ENCODE measurements around the gene SIGLEC1. TPM values are rescaled to one million over a fixed set of nuclear protein-coding genes. Genes with fewer than 3 reads are reported as not detected.

Gene SIGLEC1
- total RNA-seq, 4 donors from 2014 or later, result 0.61 to 3.0 (median 2.6) TPM

GRCh38 chr20:3758566-3758965 is 46.2 kb upstream of the SIGLEC1 start:
- no peaks in the 10 kb centered on the region for H3K9me3 ChIP-seq
- no peak for DNase-seq
- intact Hi-C loops (cut with DNase I; ENCODE audit: low total_unique reads), result no loop called here

GRCh38 chr20:3757268-3757667 is 44.9 kb upstream of the SIGLEC1 start:
- Histone ChIP-seq H3K4me1 (no peaks in the 10 kb centered on the region), H3K27ac (peak overlapping the region; percentile 37 to 65 (median 50)), H3K27me3 (no peaks in the 10 kb centered on the region), H3K9me3 (no peaks in the 10 kb centered on the region), H3K4me3 (no peak overlapping the region), H3K36me3 (no peaks in the 10 kb centered on the region)
- intact Hi-C loops (cut with DNase I; ENCODE audit: low total_unique reads) (no loop called here), in situ Hi-C loops (cut with MboI; ENCODE audit: low sequenced_read_pairs in 4 of 4) (loop anchor here in 1 of 4 donors (25.0 kb wide), 1 partner anchor 330 kb away; no protein-coding TSS in a partner anchor)
- TF ChIP-seq CTCF (IDR thresholded peaks at IDR 0.05 in 4 of 5, conservative IDR thresholded peaks at IDR 0.05 in 1 of 5), result no peak
- no peak for TF ChIP-seq POLR2A (IDR thresholded peaks at IDR 0.05)
- DNase-seq (no peak), ATAC-seq (peak; percentile 16 to 51)

More at GRCh38 chr20:3758566-3758965, 46.2 kb upstream of the SIGLEC1 start:
- H3K4me3 ChIP-seq, result no peak overlapping the region
- no peak for TF ChIP-seq POLR2A (IDR thresholded peaks at IDR 0.05)
- no peak for TF ChIP-seq CTCF (IDR thresholded peaks at IDR 0.05 in 4 of 5, conservative IDR thresholded peaks at IDR 0.05 in 1 of 5)
- H3K36me3 ChIP-seq, result no peaks in the 10 kb centered on the region
- no peaks in the 10 kb centered on the region for H3K4me1 ChIP-seq
- H3K27me3 ChIP-seq, result no peaks in the 10 kb centered on the region
- peak; percentile 17 to 23 for ATAC-seq
- in situ Hi-C loops (cut with MboI; ENCODE audit: low sequenced_read_pairs in 4 of 4), result loop anchor here in 1 of 4 donors (25.0 kb wide), 1 partner anchor 329 kb away; no protein-coding TSS in a partner anchor
- H3K27ac ChIP-seq, result peak overlapping the region in 3 of 4 donors; percentile 48 to 65 (median 58)

GRCh38 chr20:3755814-3756480 is 43.5 kb upstream of the SIGLEC1 start:
- Histone ChIP-seq H3K27me3 (peaks cover 0 to 7% (median under 1%) of the 10 kb centered on the region in 3 donors), H3K9me3 (no peaks in the 10 kb centered on the region), H3K36me3 (no peaks in the 10 kb centered on the region), H3K27ac (no peak overlapping the region), H3K4me3 (no peak overlapping the region), H3K4me1 (no peaks in the 10 kb centered on the region)
- no peak for ATAC-seq
- no peak for DNase-seq
- in situ Hi-C loops (cut with MboI; ENCODE audit: low sequenced_read_pairs in 4 of 4), result loop anchor here in 1 of 4 donors (25.0 kb wide), 1 partner anchor 331 kb away; no protein-coding TSS in a partner anchor
- intact Hi-C loops (cut with DNase I; ENCODE audit: low total_unique reads), result no loop called here
- TF ChIP-seq CTCF (IDR thresholded peaks at IDR 0.05 in 4 of 5, conservative IDR thresholded peaks at IDR 0.05 in 1 of 5) (no peak), POLR2A (IDR thresholded peaks at IDR 0.05) (no peak)

GRCh38 chr20:3755269-3755668 is 42.9 kb upstream of the SIGLEC1 start:
- Histone ChIP-seq H3K4me3 (no peak overlapping the region), H3K36me3 (no peaks in the 10 kb centered on the region), H3K27me3 (peaks cover under 1 to 14% (median 5%) of the 10 kb centered on the region in 3 donors), H3K27ac (no peak overlapping the region), H3K4me1 (no peaks in the 10 kb centered on the region), H3K9me3 (no peaks in the 10 kb centered on the region)
- DNase-seq (no peak), ATAC-seq (no peak)
- TF ChIP-seq CTCF (IDR thresholded peaks at IDR 0.05 in 4 of 5, conservative IDR thresholded peaks at IDR 0.05 in 1 of 5), result no peak
- no peak for TF ChIP-seq POLR2A (IDR thresholded peaks at IDR 0.05)
- intact Hi-C loops (cut with DNase I; ENCODE audit: low total_unique reads) (no loop called here), in situ Hi-C loops (cut with MboI; ENCODE audit: low sequenced_read_pairs in 4 of 4) (loop anchor here in 1 of 4 donors (25.0 kb wide), 1 partner anchor 332 kb away; no protein-coding TSS in a partner anchor)
